Melanocyte of skin (primary cell): Measurements from ENCODE around the gene ZBTB12. TPM values are rescaled to one million over a fixed set of nuclear protein-coding genes. Genes with fewer than 3 reads are reported as not detected.

Experiments used
- small RNA-seq, 2 donors: library from RNA; depleted of rRNA; stranded (forward); fragments of <200 nt; gene quantifications; one replicate each; pipeline ENCODE3, GENCODE V24; 2012
- total RNA-seq, 2 donors: library from RNA; depleted of rRNA; stranded (reverse); fragments of >200 nt; gene quantifications; 2 replicates each; pipeline ENCODE4 v1.2.3, GENCODE V29; 2012

ZBTB12 gene, protein sequence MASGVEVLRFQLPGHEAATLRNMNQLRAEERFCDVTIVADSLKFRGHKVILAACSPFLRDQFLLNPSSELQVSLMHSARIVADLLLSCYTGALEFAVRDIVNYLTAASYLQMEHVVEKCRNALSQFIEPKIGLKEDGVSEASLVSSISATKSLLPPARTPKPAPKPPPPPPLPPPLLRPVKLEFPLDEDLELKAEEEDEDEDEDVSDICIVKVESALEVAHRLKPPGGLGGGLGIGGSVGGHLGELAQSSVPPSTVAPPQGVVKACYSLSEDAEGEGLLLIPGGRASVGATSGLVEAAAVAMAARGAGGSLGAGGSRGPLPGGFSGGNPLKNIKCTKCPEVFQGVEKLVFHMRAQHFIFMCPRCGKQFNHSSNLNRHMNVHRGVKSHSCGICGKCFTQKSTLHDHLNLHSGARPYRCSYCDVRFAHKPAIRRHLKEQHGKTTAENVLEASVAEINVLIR
- 1 to 10 TPM; 1.7 to 3.0 TPM for total RNA-seq

DNA sequence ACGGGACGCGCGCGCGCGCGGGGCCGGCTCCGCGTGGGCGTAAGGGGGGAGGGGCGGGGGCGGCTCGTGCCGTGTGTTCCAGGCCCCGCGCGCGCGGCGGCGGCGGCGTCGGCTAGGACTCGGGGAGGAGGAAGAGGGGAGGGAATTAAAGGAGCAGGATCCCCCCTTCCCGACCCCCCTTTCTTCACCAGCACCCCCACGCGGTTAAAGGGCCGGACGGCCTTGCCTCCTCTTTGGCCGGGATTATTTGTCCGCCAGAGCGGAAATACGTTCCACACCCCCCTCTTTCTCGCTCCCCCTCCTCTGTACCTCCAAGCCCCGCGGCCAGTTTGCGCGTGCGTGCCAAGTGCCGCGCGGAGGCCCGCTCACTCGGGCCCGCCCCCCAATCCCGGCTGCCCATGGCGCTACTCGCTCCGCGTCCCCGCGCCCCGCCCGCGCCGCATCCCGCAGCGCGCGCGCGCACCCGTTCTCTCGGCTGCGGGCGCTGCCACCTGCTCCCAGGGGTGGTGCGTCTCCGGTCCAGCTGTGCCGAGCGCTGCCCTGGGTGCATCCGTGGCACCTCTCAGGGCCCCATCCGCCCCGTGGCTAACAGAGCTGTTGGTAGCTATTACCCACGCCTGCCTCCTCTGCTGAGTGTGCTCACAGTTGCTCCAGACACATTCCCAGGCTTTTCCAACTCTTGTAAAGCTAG is at the start of gene ZBTB12:
TSS of gene ZBTB12 (minus strand) at position 134 of the 691 bp plus-strand sequence. CDS start 781 bp downstream, outside the sequence.

DNA sequence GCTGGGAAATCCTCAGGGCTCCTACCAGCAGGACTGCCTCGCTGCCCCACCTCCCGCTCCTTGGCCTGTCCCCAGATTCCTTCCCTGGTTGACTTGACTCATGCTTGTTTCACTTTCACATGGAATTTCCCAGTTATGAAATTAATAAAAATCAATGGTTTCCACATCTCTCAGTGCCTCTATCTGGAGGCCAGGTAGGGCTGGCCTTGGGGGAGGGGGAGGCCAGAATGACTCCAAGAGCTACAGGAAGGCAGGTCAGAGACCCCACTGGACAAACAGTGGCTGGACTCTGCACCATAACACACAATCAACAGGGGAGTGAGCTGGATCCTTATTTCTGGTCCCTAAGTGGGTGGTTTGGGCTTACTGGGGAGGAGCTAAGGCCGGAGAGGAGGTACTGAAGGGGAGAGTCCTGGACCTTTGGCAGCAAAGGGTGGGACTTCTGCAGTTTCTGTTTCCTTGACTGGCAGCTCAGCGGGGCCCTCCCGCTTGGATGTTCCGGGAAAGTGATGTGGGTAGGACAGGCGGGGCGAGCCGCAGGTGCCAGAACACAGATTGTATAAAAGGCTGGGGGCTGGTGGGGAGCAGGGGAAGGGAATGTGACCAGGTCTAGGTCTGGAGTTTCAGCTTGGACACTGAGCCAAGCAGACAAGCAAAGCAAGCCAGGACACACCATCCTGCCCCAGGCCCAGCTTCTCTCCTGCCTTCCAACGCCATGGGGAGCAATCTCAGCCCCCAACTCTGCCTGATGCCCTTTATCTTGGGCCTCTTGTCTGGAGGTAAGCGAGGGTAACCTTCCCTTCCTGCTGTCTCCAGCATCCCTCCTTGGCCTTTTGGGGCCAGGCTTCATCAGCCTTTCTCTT is 43.9 kb upstream of the ZBTB12 start, which contains the start of gene CFB:
TSS of gene CFB (plus strand) at position 589 of the 863 bp plus-strand sequence. CDS start at position 716, 127 bp downstream.

DNA sequence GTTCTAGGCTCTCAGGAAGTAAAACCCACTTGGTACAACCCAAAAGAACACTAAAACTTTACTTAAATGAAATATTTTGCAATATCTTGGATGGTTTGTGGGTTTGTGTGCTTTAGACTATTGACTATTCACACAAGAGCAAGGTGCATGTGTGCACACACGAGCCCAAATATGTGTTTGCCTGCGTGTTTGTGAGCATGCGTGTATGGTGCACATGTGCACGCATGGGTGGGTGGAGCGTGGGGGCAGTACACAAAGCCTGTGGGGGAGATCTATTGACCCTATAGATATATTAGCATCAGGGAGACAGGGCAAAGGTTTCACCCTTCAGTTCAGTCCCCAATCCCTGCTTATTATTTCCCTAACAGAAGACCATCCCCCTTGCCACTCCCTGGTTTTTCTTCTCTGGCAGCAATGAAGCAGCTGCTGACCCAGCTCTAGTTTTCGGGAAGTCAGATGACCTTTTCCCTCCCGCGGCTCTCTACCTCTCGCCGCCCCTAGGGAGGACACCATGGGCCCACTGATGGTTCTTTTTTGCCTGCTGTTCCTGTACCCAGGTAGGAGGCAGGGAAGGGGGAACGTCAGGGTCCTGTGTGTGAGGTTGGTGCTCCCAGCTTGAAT is 25.5 kb upstream of the ZBTB12 start, which contains the start of gene C2:
TSS of gene C2 (plus strand) at position 476 of the 621 bp plus-strand sequence. CDS start at position 512, 36 bp downstream.

DNA sequence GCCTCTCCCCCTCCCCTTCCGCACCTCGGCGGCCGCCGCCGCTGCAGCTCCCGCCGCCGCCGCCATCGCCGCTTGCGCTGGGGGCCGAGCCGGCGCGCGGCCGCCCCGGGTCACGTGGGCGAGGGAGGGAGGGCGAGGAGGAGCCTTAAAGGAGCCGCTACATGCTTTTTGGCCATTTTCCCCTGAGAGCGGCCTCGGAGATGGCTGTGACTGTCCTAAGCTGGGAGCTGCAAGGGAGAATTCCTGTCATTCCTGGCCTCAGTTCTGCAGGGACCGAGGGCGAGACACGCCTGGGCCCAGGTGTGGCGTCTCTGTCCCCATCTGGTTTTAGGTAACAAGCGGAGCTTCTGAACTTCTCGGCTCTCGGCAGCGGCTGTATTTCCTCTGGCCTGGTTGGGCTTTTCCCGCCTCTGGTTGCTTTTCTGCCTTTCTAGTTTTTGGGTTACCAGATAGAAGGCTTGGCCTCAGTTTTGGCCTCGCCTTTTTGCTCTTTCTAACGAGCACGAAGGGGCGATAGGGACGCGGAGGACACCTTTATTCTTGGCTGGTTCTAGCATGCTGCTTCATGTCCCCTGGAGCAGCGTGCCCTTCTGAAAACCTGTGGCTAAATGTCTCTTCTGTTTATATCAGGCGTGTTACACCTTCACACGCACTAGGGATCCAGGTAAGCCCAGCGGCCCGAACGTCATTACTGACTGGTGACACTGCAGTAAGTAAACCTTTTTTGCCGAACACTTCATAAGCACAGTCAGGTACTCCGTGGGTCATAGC is 4.1 kb downstream of the ZBTB12 start, which contains the start of gene EHMT2:
TSS of gene EHMT2 (minus strand) at position 87 of the 771 bp plus-strand sequence. CDS start at position 66, 21 bp downstream.

DNA sequence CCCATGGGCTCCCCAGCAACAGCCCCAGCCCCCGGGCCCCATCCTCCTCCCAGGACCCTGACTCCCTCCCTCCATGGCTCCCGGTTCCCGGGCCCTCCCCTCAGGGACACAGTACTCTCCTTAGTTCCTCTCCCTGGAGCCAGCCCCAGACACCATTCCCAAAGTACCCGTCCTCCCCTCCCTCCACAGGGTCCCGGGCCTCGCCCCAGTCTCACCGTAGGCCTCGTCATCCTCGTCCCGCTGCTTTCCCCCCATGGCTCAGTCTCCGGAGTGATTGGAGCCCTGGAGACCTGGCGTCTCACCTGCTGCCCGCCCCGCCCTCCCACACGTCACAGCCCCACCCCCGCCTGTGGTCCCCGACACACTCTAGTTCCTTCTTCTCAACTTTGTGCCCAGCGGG is 23.2 kb downstream of the ZBTB12 start, which contains the start of gene SLC44A4:
TSS of gene SLC44A4 (minus strand) at position 272 of the 400 bp plus-strand sequence. CDS start at position 255, 17 bp downstream.

DNA sequence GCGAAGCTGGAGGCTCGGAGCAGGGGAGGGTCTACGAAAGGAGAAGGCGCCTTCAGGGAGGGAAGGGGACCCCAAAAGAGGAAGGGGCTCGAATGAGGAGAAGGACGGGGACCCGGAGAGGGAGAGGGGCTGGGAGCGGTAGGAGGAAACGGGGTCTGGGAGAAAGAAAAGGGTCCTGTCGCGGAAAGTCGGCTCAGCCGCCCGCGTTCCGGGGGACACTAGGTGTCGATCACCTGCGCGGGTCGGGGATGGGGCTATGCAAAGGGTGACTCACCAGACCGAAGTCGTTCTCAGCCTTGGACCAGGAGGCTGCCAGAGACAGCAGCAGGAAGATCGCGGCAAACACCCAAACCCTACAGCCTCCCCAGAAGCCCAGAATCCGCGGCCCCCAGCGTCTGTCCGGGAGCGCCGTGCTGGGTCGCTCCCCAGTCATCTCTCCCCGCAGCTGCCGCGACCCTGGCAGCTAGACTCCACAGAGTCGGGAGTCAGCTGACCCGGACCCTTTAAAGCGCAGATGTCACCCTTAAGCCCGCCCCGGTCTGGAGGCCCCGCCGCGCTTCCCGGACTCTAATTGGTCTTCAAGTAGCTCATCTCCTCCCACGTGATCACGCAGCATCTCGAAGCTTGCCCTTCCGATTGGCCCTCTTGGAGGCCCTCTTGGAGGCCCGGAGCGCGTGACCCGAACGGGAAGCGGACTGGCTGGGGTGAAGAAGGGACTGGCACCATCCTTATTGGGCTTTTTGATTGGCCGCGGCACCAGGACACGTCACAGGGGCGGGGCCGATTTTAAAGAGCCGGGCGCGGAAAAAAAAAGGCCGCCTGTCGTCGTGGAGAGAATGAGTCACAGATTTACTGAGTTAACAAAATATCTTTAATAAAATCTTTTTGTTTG is 39.3 kb downstream of the ZBTB12 start, which contains the start of gene NEU1:
TSS of gene NEU1 (minus strand) at position 478 of the 892 bp plus-strand sequence. CDS start at position 433, 45 bp downstream.

Small RNA genes lying within 50 kb of the gene (small RNA-seq; reads per million reads assigned to genes)
- 0 reads per million in 2 donors for gene AL645922.1

Other genes with a start within 250 kb of the ZBTB12 start
- gene BAG6, start 249.4 kb downstream of the ZBTB12 start, total RNA-seq = 100 to 1,000 TPM; 125 to 160 TPM
- 1 to 10 TPM in 1 of 2 donors, under 1 TPM in 1; 0.33 to 1.0 TPM for gene APOM, start 246.2 kb downstream of the ZBTB12 start, total RNA-seq
- 10 to 100 TPM; 21.3 to 23.1 TPM for gene C6orf47, start 241.3 kb downstream of the ZBTB12 start, total RNA-seq
- gene GPANK1, start 237.1 kb downstream of the ZBTB12 start, total RNA-seq = 10 to 100 TPM; 13.1 to 17.3 TPM
- 100 to 1,000 TPM; 142 to 170 TPM for gene CSNK2B, start 236.0 kb downstream of the ZBTB12 start, total RNA-seq
- gene LY6G5B, start 232.1 kb downstream of the ZBTB12 start, total RNA-seq = 1 to 10 TPM in 1 of 2 donors, under 1 TPM in 1; 1.00 to 2.1 TPM
- under 1 TPM; under 0.01 to 0.67 TPM for gene LY6G5C, start 221.0 kb downstream of the ZBTB12 start, total RNA-seq
- 10 to 100 TPM; 47.0 to 53.0 TPM for gene ABHD16A, start 198.8 kb downstream of the ZBTB12 start, total RNA-seq
- not detected for gene LY6G6F, start 195.2 kb downstream of the ZBTB12 start, total RNA-seq
- gene LY6G6D, start 186.7 kb downstream of the ZBTB12 start, total RNA-seq = not detected
- not detected for gene LY6G6C, start 180.3 kb downstream of the ZBTB12 start, total RNA-seq
- not detected for gene MPIG6B, start 178.7 kb downstream of the ZBTB12 start, total RNA-seq
- gene DDAH2, start 172.8 kb downstream of the ZBTB12 start, total RNA-seq = 10 to 100 TPM; 10.3 to 22.0 TPM
- 100 to 1,000 TPM; 511 to 845 TPM for gene CLIC1, start 165.6 kb downstream of the ZBTB12 start, total RNA-seq
- gene MSH5, start 162.1 kb downstream of the ZBTB12 start, total RNA-seq = 10 to 100 TPM; 17.6 to 22.0 TPM
- gene SAPCD1, start 139.4 kb downstream of the ZBTB12 start, total RNA-seq = 1 to 10 TPM in 1 of 2 donors, under 1 TPM in 1; 0.69 to 1.7 TPM
- gene VWA7, start 124.8 kb downstream of the ZBTB12 start, total RNA-seq = not detected
- 10 to 100 TPM; 58.5 to 66.6 TPM for gene VARS1, start 106.3 kb downstream of the ZBTB12 start, total RNA-seq
- gene LSM2, start 95.1 kb downstream of the ZBTB12 start, total RNA-seq = 10 to 100 TPM; 41.0 to 61.6 TPM
- gene HSPA1L, start 86.8 kb downstream of the ZBTB12 start, total RNA-seq = under 1 TPM; 0.67 to 0.69 TPM
- 100 to 1,000 TPM in 1 of 2 donors, 10 to 100 TPM in 1; 55.7 to 144 TPM for gene HSPA1A, start 86.5 kb downstream of the ZBTB12 start, total RNA-seq
- 100 to 1,000 TPM in 1 of 2 donors, 10 to 100 TPM in 1; 95.3 to 188 TPM for gene HSPA1B, start 74.3 kb downstream of the ZBTB12 start, total RNA-seq
- 100 to 1,000 TPM; 114 to 132 TPM for gene NEU1, start 39.3 kb downstream of the ZBTB12 start, total RNA-seq
- not detected for gene SLC44A4, start 23.1 kb downstream of the ZBTB12 start, total RNA-seq
- gene EHMT2, start 4.4 kb downstream of the ZBTB12 start, total RNA-seq = 10 to 100 TPM; 29.9 to 44.3 TPM
- 1 to 10 TPM; 2.4 to 3.7 TPM for gene C2, start 25.6 kb upstream of the ZBTB12 start, total RNA-seq
- 1 to 10 TPM; 1.7 to 4.1 TPM for gene CFB, start 44.0 kb upstream of the ZBTB12 start, total RNA-seq
- 100 to 1,000 TPM in 1 of 2 donors, 10 to 100 TPM in 1; 73.6 to 114 TPM for gene NELFE, start 56.9 kb upstream of the ZBTB12 start, total RNA-seq
- gene SKIC2, start 57.1 kb upstream of the ZBTB12 start, total RNA-seq = 10 to 100 TPM; 50.6 to 54.4 TPM
- 10 to 100 TPM; 13.1 to 16.0 TPM for gene DXO, start 70.1 kb upstream of the ZBTB12 start, total RNA-seq
- gene C4A, start 80.0 kb upstream of the ZBTB12 start, total RNA-seq = 1 to 10 TPM in 1 of 2 donors, under 1 TPM in 1; 0.33 to 1.4 TPM
- gene C4B, start 112.7 kb upstream of the ZBTB12 start, total RNA-seq = 1 to 10 TPM in 1 of 2 donors, under 1 TPM in 1; 0.67 to 1.4 TPM
- gene CYP21A2, start 136.3 kb upstream of the ZBTB12 start, total RNA-seq = not detected
- gene TNXB, start 207.3 kb upstream of the ZBTB12 start, total RNA-seq = under 1 TPM; under 0.01 TPM
- 10 to 100 TPM; 23.6 to 29.3 TPM for gene ATF6B, start 226.2 kb upstream of the ZBTB12 start, total RNA-seq
- 10 to 100 TPM in 1 of 2 donors, 1 to 10 TPM in 1; 9.6 to 14.7 TPM for gene FKBPL, start 228.2 kb upstream of the ZBTB12 start, total RNA-seq
- under 1 TPM; 0.34 to 0.67 TPM for gene PRRT1, start 249.9 kb upstream of the ZBTB12 start, total RNA-seq